AG20443 (cell line): Measurements from ENCODE around the gene PAM16.

Source experiments
- DNase-seq: peaks from one replicate; pipeline ENCODE4 v3.0.0; 2012; ENCODE audit warnings: low spot score, mixed read lengths

Gene PAM16

DNA sequence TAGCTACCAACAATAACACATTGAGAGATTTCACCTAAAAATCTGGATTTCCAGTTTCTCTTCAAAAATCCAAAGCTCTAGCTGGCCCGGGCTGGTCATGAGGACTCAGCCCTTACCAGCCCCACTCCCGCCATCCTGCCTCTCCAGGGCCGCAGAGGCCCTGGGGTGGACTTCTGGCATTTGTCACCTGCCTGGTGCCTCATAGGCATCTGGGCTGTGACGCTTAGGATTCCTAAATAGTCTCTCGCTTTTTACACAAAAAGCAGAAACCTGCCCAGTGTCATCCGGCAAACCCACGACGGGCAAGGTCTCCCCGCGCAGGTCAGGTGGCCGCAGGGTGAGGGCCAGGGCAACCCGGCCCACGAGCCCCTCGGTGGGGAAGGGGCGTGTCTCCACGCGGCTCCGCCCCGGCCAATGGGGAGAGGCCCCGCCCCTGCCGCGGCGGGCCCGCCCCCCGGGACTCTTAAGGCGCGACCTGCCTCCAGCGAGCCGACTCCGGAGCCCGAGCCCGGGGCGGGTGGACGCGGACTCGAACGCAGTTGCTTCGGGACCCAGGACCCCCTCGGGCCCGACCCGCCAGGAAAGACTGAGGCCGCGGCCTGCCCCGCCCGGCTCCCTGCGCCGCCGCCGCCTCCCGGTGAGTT lies 20.4 kb upstream of the PAM16 start, which contains the start of gene VASN:
Gene VASN, plus strand, starts transcription at position 492 of the 644 bp plus-strand sequence. CDS start 9,030 bp downstream, outside the sequence.
- DNase-seq = peak; percentile 94

DNA sequence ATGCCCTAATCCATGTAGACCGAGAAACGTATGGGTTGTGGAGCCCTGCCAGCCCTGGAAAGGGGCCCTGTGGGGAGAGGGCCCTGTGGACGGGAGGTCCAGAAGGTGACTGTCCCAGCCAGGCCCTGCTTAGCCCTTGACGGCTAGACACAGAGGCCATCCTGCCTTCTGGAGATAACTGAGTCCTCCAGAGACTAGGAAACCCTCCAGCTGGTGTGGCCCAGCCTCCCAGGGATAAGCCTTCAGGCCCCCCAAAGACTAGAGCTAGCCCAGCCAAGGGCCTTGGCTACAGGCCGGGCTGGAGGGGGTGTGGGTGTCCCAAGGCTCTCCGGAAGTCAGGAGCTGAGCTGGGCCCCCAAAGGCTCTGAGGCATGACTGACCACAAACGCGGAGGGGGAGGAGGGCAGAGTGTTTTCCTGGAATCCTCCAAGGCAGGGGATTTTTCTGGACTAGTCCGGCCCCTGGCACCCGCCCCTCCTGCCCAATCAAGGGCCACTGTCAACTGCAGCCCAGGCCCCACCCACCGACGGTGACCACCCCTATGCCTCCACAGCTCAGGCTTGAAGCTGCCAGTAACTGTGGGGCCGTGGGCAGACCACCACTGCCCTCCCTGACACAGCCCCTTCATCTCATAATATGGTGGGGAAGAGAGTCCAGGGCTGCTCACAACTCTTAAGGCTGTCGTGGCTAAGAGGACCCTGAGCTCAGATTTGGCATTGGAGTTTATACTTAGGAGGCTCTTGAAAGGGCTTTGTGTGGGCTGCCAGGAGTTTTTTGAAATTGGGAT lies 19.6 kb upstream of the PAM16 start:
- peak; percentile 82 for DNase-seq

DNA sequence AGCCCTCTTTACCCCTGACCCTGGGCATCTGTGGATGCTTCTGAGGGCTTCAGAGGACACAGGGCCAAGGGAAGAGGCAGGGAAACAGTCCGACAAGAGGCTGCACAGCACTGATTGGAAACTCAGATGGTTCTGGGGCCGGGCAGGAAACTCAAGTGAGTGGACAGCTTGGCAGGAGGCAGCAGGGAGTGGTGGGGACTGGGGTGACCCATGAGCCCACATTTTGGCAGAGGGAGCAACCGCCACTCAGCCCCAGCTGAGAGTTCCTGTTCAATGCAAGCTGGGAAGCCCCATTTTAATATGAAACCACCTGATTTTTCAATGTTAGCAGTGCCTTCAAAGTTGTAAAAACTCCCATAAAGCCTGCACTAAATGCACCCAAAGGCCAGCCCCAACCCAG lies 19.0 kb upstream of the PAM16 start:
- DNase-seq = no peak

DNA sequence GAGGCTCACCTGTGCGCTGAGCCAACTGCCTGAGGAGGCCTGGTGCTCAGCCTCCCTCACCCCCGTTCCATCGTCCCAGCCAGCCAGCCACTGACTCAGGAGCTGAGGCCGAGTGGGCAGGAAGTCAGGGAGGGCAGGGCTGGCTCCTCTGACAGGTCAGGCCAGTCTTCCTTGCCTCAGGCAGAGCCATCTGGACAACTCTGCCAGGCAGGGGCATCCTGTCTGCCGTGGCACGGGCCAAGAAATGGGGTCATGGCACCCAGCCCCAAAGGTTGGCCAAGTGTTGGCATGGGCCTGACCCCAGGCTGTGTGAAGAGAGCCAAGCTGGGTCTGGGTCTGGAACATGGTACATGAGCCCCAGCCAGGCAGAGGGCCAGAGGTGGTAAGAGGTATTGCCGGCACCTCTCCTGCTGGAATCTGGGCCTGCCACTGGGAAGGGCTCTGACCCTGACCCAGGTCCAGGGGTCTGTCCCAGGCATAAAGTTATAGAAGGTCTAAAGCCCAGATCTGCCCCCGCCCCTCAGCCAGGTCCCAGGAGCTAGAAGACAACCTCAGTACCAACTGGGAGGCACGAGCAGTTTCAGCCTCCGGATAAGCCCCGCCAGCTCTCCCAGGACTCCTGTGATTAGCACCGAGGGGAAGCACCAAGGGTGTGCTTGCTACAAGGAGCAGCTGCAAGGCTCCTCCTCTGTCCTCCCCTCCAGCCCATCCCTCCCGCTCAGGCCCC lies 18.0 kb upstream of the PAM16 start:
- peak; percentile 66 for DNase-seq

DNA sequence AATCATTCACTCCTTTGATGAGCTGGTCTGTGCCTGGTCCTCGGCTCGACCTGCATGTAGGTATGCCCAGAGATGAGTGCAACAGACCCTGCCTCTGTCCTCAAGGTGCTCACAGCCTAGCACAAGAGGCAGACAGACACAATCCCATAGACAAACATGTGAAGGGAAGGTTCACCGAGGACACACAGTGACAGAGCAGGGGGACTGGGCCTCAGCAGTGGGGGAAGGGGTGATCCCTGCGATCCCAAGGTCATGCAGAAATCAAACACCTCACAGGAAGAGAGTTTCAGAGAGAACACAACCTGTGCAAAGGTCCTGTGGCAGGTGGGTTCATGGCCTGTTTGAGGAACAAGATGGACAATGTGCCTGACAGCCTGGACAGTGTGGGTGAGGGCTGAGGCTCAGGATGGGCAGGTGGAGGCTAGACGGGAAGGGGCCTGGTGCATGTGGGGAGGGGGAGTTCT lies 16.3 kb upstream of the PAM16 start:
- DNase-seq = no peak

DNA sequence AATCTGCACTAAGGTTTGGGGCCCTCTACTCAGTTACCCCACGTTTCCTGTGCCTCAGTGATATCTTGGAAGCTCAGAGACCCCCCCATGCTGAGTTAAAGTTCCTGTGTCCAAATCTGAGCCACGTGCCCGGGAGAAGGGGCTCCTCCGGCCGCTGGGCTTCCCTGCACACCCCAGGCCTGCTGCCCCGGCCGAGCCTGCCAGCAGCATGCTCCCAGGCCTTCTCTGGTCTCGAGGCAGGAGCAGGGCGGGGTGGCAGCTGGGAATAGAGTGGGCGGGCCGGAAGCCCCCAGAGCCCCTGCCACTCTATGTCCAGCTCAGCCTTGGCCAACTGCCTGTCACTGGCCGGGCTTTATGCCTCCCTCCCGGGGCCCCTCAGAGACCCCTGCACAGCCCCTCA lies 14.9 kb upstream of the PAM16 start:
- DNase-seq = no peak

DNA sequence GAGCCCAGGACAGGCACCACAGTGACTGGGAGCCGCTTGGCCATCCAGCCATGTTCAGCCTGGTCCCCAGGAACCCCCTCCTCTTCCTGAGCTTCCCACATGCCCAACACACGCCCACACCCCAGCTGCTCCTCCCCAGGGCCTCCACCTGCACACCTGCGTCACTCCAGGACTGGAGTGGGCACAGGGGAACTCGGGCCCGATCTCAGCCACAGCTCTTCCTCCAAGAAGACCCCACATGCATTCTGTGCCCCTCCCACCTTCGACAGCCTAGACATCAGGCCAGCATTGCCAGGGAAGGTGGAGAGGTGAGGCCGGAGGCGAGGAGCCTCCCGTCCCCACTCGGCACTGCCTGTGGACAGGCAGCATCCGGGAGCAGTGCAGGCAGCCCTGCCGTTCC lies 14.5 kb upstream of the PAM16 start:
- no peak for DNase-seq

DNA sequence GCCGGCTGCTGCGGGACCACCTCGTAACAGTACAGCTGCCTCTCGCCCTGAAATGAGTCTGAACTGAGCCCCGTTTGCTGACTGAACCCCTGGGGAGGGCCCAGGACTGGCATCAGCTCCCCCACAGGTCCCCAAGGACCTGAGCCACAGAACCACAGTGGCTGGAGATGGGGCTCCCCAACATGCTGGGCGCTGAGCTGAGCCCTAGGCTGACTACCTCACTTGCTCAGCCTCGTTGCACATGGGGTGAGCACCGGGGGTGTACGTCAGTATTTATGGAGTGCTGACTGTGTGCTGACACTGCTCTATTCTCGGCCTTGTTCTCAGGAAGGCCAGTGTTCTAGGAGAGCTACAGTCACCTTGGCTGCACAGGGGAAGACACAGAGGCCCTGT lies 13.9 kb upstream of the PAM16 start:
- no peak for DNase-seq

DNA sequence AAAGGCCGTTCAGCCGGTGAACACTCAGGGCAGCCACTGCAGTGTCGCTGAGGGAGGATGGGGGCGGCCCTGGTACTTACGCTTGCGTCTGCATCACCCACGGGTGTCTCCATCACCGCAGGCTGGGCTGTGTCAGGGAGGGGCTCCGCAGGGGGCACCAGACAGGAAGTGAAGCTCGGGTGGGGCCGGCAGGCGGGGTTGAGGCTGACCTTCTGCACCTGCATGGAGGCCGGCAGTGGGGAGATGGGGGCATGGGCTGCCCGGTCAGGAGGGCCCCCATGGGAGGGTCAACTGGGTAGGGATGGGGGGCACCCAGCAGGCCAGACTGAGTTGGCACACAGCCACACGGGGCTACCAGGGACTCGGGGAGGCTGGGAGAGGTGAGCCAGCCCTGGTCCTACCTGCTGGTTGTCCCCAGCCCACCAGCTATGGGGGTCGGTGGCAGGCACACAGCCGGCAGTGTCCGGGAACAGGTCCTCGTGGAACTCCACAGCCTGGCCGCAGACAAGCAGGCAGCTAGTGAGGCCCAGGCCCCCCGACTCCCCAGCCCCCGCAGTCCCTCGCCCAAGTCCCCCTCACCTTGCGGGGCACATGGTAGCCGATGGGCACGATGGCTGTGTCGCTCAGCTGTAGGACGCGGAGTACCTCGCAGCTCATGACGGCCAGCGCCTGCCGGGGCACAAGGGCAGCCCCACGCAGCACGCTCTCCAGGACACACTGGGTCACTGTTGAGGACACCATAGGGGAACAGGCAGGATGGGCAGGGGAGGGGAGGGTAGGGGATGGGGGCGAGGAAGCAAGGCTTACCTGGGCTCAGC lies 13.3 kb upstream of the PAM16 start:
- DNase-seq = no peak

DNA sequence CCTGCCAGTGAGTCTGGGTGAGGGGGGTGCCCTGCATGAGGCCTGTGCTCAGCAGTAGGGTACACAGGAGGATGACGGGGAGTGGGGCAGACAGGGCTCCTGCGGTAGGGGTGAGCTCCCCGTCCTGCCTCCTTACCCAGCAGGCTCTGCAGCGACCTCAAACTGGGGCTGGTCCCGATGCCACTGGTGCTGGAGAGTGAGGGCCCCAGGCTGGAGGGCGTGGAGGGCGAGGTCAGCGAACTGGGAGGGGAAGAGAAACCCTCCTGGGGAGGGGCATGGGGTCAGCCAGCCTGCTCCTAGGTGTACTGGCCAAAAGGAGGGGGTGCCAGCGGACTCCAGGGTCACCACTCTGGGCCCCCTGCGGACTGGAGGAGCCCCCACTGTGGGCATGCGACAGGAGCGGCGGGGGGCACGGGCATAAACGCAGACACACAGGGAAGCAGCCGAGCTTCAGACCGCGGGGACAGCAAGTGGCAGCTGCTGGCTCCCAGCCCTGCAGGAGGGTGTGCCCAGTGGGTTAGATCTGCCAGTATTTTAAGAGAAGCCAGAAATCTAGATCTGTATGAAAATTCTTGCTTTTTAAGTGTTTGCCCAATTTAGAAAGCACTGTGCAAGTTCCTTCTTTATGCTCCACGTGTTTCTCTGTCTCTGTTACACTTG lies 11.5 kb upstream of the PAM16 start:
- no peak for DNase-seq

DNA sequence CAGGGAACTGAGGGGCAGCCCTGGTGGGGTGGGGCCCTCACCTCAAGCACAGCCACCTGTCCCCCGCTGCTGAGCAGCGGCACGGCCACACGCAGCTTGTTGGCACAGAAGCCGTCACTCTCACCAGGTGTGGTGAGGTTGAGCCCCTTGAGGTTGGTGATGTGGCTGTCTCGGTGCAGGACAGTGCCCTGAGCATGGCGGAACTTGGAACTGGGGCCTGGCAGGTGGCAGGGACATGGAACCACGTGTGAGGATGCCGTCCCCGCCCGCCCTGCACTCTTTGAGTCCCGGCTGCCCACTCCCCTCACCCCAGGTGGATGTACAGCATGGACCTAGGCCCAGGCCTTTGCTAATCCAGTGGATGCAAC lies 10.8 kb upstream of the PAM16 start:
- no peak for DNase-seq

DNA sequence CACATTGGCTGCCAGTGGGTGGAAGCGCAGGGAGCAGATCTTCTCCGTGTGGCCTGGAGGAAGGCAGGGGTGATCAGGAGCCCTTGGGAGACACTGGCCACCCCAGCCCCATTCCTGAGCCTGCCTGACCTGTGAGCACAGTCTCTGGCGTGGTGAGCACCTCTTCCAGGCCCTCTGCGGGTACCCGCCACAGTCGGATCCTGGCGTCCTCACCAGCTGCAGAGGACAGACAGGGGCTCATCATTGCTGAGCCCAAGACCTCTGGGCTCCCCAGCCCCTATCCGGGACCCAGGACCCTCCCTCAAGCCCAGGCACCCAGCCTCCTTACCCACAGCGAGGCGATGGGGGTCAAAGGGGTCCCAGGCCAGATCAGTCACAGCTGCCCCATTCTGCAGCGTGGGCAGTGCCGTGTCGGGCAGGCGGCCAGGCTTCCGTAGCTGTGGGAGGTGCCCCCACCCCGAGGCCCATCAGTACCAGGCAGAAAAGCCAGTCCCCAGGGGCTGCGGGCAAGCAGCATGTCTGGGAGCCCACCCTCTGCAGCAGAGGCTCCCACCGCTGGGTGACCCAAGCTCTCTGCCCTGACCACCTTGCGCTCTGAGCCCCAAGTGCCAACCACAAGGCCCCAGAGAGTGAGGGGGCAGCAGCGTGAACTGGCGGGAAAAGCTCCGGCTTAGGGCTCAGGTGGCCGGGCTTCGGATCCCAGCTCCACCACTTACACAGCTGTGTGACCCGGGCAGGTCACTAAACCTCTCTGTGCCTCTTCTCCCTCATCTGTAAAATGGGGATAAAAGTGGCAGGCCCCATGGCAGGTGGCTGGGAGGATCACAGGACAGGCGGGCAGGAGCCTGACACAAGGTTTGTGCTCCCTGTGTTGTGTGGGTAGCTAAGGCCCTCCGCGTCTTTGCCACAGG lies 10.2 kb upstream of the PAM16 start:
- no peak for DNase-seq

DNA sequence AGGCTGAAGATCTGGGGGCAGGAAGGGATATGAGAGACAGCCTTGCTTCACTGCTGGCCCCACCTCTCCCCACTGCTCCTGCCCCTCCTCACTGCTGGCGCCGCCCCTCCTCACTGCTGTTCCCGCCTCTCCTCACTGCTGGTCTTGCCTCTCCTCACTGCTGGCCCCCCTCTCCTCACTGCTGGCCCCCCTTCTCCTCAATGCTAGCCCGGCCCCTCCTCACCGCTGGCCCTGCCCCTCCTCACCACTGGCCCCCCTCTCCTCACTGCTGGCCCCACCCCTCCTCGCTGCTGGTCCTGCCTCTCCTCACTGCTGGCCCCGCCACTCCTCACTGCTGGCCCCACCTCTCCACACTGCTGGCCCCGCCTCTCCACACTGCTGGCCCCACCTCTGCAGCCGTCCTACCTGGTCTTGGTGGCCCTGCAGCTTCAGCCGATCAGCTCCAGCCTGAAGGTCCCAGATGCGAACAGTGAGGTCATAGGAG lies 9.5 kb upstream of the PAM16 start:
- no peak for DNase-seq

DNA sequence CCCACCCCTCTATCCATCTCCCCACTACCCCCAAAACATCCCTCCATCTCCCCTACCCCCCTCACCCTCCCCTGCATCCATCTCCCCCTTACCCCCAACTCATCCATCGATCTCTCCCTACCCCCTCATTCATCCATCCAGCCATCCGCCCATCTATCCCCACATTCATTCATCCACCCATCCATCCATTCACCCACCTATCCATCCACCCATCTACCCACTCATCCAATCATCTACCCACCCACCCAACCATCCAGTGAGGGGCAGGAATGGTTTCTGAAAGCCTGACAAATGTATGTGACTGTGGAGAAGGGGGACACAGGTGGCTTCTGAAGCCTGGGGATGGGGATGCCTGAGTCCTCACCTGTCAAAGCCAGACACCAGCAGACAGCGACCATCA lies 8.8 kb upstream of the PAM16 start:
- no peak for DNase-seq

DNA sequence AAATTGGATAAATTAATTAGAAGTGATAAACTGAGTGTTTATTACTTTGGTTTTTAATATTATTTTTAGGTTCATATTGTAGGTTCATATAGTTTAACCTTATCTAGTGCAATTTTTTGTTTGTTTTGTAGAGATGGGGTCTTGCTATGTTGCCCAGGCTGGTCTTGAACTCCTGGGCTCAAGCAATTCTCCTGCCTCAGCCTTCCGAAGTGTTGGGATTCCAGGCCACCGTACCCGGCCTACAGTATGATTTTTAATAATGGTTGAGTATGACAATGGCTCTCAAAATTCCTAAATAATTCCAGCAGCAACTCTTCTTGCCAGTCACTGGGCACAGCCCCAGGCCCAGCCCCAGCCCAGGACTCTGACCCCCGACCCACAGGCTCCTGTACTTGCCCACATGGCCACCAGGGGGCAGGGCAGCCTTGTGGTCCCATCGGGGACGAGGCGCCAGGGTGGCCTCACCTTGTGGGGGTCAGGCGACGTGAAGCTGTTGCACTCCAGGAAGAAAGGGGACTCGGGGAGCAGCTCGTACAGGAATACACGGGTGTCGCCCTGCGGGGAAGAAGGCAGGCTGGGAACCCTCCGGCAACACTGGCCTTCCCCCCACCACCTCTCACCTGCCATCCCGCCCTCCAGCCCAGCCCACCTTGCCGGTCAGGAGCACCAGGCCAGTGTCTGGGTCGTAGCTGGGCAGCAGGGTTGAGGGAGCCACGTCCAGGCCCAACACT lies 7.9 kb upstream of the PAM16 start:
- DNase-seq = peak; percentile 76

DNA sequence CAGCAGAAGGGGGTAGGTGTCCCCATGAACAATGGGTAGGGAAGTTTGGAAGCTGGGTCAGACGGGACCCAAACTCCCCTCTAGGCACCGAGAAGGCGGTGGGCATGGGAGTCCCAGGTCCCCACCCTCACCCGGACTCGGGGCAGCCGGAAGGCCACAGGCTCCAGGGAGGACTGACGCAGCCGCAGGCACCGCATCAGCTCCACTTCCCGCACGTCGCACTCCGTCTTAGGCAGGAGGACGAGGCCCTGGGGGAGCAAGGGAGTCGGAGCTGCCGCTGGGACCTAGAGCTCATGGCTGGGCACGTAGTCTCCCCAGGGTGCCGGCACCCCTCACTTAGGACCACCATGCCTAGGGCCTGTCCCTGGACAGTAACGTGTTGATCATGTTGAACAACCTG lies 7.1 kb upstream of the PAM16 start:
- DNase-seq = no peak

DNA sequence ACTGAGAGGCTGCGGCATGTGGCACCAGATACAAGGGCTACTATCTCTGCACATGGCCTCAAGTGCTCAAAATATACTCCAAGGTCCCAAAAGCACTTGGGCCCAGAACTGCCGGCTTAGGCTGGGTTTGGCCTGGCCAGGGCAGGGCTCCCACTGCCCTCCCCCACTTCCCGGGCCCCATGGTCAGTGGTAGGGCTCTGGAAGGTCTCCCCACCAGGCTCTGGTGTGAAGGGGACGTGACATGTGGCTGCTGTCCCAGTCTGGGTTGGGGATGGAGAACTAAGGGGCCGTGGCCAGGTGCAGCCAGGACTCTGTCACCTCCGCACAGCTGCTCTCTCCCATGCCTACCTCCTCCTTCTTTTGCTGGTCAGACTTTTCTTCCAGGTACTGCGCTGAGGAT lies 5.7 kb upstream of the PAM16 start:
- no peak for DNase-seq

DNA sequence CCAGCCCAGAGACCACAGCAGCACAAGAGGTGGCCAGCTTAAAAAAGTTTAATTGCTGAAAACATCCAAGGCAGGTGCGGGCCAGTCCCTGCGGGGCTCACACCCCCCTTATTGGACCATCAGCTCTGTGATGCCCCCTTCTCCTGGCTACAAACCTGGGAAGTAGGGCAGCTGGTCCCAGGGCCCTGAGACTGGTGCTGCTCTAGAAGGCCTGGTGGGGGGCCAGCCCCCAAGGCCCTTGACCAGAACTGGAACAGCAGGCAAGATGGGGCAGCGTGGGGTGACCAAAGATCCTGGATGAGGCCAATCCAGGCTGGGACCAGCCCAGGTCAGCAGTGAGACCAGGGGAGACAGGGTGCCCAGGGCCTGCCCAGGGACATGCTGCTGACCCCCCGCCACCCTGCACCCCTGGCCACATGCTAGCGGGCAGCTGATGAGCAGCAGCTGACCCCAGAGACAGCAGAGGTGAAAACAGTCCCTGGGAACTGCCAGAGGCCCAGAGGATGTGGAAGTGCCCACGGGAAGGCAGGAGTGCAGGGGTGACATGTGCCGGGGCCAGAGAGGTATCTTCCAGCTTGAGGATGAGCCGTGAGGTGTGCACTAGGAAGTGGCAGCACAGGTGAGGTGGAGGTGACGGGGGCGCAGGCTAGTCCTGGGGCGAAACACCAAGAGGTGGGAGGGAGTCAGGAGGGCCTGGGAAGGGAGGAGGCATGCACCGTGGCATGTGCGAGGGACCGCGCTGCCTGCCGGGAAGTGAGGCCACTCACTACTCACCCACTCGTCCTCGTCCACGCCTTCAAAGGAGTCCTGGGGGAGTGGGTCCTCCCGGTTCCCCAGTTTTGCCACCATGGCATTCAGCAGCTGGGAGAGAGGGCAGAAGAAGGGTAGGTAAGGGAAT lies 3.6 kb upstream of the PAM16 start:
- DNase-seq = no peak

DNA sequence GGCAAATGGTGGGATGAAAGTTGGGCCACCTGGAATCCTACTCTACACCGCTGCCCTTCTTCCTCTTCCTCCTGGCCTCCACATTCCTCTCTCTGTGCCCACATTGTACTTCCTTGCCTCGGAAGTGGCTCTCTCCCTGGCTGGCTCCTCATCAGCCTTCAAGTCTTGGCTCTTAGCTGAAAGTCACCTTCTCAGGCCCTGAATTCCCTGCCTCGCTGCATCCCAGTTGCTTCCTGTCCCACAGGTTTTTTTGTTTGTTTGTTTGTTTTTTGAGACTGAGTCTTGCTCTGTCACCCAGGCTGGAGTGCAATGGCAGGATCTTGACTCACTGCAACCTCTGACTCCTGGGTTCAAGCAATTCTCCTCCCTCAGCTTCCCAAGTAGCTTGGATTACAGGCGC lies 2.6 kb upstream of the PAM16 start:
- no peak for DNase-seq
